ENCODE data around the gene POR.

POR gene

DNA sequence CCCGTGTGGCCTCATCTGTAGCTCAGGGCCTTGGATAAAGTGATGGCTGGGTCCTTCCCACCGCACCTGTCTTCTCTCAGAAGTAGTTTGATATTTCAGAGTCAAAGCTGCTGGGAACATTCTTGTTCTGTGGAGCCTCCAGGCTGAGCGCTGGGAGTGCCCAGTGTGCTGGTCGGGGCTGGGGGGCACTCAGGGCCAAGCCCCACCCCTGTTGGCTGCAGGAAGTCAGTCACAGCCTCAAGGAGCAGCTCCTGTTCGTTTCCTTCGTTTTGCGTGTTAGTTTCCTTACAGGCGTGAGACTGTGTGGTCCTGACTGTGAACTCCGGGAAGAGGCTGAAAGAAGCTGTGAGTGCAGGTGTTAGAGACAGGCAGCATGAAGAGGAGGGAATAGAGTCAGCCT, 33.2 kb downstream of the POR start:
- no peak overlapping the region for H3K4me3 ChIP-seq (ENCODE audit: low read length)
- TF ChIP-seq, protein P1, sequence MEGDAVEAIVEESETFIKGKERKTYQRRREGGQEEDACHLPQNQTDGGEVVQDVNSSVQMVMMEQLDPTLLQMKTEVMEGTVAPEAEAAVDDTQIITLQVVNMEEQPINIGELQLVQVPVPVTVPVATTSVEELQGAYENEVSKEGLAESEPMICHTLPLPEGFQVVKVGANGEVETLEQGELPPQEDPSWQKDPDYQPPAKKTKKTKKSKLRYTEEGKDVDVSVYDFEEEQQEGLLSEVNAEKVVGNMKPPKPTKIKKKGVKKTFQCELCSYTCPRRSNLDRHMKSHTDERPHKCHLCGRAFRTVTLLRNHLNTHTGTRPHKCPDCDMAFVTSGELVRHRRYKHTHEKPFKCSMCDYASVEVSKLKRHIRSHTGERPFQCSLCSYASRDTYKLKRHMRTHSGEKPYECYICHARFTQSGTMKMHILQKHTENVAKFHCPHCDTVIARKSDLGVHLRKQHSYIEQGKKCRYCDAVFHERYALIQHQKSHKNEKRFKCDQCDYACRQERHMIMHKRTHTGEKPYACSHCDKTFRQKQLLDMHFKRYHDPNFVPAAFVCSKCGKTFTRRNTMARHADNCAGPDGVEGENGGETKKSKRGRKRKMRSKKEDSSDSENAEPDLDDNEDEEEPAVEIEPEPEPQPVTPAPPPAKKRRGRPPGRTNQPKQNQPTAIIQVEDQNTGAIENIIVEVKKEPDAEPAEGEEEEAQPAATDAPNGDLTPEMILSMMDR (conservative IDR thresholded peaks at IDR 0.05; ENCODE audit: low read depth, low read length): no peak
- no peak for DNase-seq (ENCODE audit: low read depth)

- no peak for DNase-seq (ENCODE audit: low read depth)
- TF ChIP-seq, protein P1 (conservative IDR thresholded peaks at IDR 0.05; ENCODE audit: low read depth, low read length): no peak
- H3K4me3 ChIP-seq (ENCODE audit: low read length): no peak overlapping the region
Measured at GRCh38 chr7:75950111-75950681, 35.2 kb downstream of the POR start.

DNA sequence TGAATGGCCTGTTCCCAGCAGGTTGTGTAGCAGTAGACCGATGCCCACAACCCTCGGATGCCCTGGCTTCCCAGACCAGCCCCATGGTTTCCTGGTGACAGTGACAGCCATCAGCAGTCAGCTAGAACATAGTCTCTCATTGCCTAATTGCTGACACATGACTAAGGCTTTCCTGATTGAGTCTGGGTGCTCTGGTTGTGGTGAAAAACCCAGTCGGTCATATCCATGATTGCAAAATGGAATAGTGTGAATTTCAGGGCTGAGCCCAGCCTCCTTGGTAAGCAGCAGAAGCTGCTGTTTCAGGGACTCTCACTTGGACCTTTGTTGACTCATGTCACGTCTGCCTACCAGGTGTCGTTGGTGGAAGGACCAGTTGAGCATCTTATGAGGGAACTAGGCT, 36.6 kb downstream of the POR start:
- TF ChIP-seq, protein P1 (conservative IDR thresholded peaks at IDR 0.05; ENCODE audit: low read depth, low read length): no peak
- no peak for DNase-seq (ENCODE audit: low read depth)
- no peak overlapping the region for H3K4me3 ChIP-seq (ENCODE audit: low read length)

- no peak overlapping the region for H3K4me3 ChIP-seq (ENCODE audit: low read length)
- DNase-seq (ENCODE audit: low read depth): no peak
- TF ChIP-seq, protein P1 (conservative IDR thresholded peaks at IDR 0.05; ENCODE audit: low read depth, low read length): no peak
Measured at GRCh38 chr7:75953431-75953830, 38.5 kb downstream of the POR start.

GRCh38 chr7:75953931-75954330, 39.0 kb downstream of the POR start:
- H3K4me3 ChIP-seq (ENCODE audit: low read length): no peak overlapping the region
- DNase-seq (ENCODE audit: low read depth): no peak
- TF ChIP-seq, protein P1 (conservative IDR thresholded peaks at IDR 0.05; ENCODE audit: low read depth, low read length): no peak

DNA sequence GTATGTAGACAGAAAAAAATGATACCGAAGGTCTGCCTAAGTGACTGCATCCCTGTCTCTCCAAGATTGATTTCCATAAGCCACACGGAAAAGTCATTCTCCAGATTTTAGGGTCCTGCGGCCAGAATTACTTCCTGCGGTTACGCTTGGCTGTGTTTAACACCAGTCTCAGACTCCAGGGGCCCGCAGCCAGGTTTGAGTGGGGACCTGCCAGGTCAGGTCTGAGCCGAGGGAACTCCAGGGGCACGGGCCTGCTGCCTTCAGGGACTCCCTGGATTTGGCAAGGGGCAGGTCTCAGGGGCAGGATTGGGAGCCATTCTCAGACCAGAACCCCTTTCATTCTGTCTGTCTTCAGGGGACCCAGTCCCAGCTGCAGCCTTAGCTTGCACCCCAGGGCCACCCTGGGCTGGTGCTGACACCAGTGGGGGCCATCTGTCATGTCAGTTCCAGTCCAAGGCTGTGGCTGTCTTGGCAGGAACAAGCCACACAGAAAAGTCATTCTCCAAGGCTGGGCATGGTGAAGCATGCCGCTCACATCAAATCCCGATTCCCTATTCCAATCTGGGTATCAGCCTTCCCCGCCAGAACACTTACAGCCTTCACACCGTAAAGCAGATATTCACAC, 40.5 kb downstream of the POR start:
- TF ChIP-seq, protein P1 (conservative IDR thresholded peaks at IDR 0.05; ENCODE audit: low read depth, low read length): no peak
- DNase-seq (ENCODE audit: low read depth): no peak
- no peak overlapping the region for H3K4me3 ChIP-seq (ENCODE audit: low read length)

All from retinal pigment epithelial cell (primary cell).